ES-I3 (cell line): Measurements from ENCODE around the gene INPP5A.
"Not testable (repeated sequence)": the region's sequence is repeated elsewhere in the genome, so short reads cannot be mapped to it uniquely, and the experiment has no call there.

ENCODE experiments used
- H3K36me3 ChIP-seq: 2 replicates; pipeline ENCODE4 v1.6.1; 2013; ENCODE audit warnings: mild to moderate bottlenecking, low read length, control low read depth, moderate library complexity; ENCODE audit not compliant: insufficient read depth
- H3K4me1 ChIP-seq: 2 replicates; pipeline ENCODE4 v1.6.1; 2013; ENCODE audit warnings: mild to moderate bottlenecking, control low read depth, low read length; ENCODE audit not compliant: insufficient read depth
- H3K9ac ChIP-seq: 2 replicates; pipeline ENCODE4 v1.6.1; 2013; ENCODE audit warnings: low read depth, mild to moderate bottlenecking, low read length, moderate library complexity
- H3K9me3 ChIP-seq: 2 replicates; pipeline ENCODE4 v1.6.1; 2013; ENCODE audit warnings: mild to moderate bottlenecking, low read length, moderate library complexity; ENCODE audit not compliant: control insufficient read depth, insufficient read depth

Gene INPP5A

DNA sequence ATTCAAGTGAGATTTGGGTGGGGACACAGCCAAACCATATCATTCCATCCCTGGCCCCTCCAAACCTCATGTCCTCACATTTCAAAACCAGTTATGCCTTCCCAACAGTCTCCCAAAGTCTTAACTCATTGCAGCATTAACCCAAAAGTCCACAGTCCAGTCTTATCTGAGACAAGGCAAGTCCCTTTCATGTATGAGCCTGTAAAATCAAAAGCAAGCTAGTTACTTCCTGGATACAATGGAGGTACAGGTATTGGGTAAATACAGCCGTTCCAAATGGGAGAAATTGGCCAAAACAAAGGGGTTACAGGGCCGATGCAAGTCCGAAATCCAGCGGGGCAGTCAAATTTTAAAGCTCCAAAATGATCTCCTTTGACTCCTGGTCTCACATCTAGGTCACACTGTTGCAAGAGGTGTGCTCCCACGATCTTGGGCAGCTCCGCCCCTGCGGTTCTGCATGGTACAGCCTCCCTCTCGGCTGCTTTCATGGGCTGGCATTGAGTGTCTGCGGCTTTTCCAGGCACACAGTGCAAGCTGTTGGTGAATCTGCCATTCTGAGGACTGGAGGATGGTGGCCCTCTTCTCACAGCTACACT, 61.5 kb downstream of the INPP5A start:
- not testable (repeated sequence) for H3K36me3 ChIP-seq, H3K9ac ChIP-seq, H3K4me1 ChIP-seq, H3K9me3 ChIP-seq

DNA sequence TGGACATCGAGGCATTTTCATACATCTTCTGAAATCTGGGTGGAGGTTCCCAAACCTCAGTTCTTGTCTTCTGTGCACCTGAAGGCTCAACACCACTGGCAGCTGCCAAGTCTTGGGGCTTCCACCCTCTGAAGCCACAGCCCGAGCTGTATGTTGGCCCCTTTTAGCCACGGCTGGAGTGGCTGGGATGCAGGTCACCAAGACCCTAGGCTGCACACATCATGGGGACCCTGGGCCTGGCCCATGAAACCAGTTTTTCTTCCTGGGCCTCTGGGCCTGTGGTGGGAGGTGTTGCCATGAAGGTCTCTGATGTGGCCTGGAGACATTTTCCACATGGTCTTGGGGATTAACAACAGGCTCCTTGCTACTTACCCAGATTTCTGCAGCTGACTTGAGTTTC, 62.1 kb downstream of the INPP5A start:
- peaks cover 7% of the 10 kb centered on the region; the same call in 1 of the 2 replicates for H3K9me3 ChIP-seq
- H3K4me1 ChIP-seq = no peaks in the 10 kb centered on the region
- no peaks in the 10 kb centered on the region for H3K36me3 ChIP-seq
- H3K9ac ChIP-seq = no peak overlapping the region

DNA sequence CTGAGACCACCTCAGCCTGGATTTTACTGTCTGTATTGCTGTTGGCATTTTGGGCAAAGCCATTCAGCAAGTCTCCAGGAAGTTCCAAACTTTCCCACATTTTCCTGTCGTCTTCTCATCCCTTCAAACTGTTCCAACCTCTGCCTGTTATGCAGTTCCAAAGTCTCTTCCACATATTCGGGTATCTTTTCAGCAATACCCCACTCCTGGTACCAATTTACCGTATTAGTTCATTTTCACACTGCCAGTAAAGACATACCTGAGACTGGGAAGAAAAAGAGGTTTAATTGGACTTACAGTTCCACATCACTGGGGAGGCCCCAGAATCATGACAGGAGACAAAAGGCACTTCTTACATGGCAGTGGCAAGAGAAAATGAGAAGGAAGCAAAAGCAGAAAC, 62.8 kb downstream of the INPP5A start:
- Histone ChIP-seq H3K9ac (no peak overlapping the region), H3K9me3 (peaks cover 7% of the 10 kb centered on the region; the same call in 1 of the 2 replicates), H3K36me3 (no peaks in the 10 kb centered on the region), H3K4me1 (no peaks in the 10 kb centered on the region)

DNA sequence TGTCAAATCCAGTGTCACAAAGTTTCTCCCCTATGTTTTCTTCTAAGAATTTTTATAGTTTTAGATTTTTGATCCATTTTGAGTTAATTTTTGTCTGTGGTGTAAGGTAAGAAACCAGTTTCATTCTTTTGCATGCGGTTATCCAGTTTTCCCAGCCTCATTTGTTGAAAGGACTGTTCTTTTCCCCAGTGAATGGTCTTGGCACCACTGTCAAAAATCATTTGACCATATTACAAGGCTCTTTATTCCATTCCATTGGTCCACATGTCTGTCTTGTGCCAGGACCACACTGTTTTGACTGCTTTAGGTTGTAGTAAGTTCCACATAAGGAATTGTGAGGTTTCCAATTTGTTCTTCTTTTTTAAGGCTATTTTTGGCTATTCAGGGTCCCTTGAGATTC, 64.0 kb downstream of the INPP5A start:
- peaks cover 7% of the 10 kb centered on the region; the same call in 1 of the 2 replicates for H3K9me3 ChIP-seq
- H3K36me3 ChIP-seq = no peaks in the 10 kb centered on the region
- H3K4me1 ChIP-seq = no peaks in the 10 kb centered on the region
- no peak overlapping the region for H3K9ac ChIP-seq

DNA sequence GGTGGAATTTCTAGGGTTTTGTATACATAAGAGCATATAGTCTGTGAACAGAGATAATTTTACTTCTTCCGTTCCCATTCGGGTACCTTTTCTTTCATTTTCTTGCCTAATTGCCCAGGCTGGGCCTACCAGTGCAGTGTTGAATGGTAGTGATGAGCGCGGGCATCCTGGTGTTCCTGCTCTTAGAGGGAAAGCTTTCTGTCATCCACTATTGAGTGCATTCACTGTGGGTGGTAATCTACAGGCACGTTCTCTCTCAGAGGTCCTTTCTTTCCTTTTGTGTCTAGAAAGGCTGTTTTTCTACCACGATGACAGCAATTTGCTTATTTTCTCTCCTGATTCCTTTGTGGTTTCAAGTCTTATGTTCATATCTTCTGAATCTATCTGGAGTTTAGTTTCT, 65.0 kb downstream of the INPP5A start:
- peaks cover 7% of the 10 kb centered on the region; the same call in 1 of the 2 replicates for H3K9me3 ChIP-seq
- H3K36me3 ChIP-seq = no peaks in the 10 kb centered on the region
- no peaks in the 10 kb centered on the region for H3K4me1 ChIP-seq
- H3K9ac ChIP-seq = no peak overlapping the region

DNA sequence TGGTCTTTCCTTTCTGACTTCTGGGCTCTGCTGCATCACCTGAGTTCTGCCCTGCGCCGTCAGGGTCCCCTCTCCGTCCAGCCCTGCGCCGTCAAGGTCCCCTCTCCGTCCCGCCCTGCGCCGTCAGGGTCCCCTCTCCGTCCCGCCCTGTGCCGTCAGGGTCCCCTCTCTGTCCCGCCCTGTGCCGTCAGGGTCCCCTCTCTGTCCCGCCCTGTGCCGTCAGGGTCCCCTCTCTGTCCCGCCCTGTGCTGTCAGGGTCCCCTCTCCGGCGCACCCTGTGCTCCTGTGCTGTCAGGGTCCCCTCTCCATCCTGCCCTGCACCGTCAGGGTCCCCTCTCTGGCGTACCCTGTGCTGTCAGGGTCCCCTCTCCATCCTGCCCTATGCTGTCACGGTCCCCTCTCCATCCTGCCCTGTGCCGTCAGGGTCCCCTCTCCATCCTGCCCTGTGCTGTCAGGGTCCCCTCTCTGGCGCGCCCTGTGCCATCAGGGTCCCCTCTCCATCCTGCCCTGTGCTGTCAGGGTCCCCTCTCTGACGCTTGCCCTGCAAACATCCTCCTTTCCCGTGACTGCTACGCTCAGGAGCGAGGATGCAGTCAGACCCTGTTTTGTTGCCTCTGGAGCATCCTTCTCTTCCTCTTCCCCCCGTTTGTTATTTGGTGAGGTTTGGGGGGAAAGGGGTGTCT, 66.4 kb downstream of the INPP5A start:
- no peaks in the 10 kb centered on the region for H3K4me1 ChIP-seq
- no peak overlapping the region for H3K9ac ChIP-seq
- no peaks in the 10 kb centered on the region for H3K36me3 ChIP-seq
- peaks cover 2% of the 10 kb centered on the region; the same call in 1 of the 2 replicates for H3K9me3 ChIP-seq

DNA sequence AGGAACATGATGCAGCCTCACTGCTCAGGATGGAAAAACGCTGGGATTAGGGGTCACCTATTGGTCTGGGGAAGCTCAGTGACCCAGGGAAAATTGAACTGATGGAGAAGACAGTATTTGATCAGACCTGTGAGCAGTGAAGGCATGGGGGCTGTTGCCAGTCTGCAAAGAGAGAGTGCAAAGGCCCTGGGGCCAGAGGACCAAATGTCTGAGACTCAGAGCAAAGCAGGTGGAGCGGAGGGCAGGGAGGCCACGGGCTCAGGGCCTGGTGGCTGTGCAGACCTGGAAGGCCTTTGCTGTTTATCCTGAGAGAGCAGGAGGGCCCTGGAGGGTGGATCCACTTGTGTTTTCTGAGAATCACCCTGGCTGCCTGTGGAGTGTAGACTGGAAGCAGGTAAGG, 67.1 kb downstream of the INPP5A start:
- Histone ChIP-seq H3K4me1 (no peaks in the 10 kb centered on the region), H3K9ac (no peak overlapping the region), H3K9me3 (peaks cover 1% of the 10 kb centered on the region; the same call in 1 of the 2 replicates), H3K36me3 (no peaks in the 10 kb centered on the region)

DNA sequence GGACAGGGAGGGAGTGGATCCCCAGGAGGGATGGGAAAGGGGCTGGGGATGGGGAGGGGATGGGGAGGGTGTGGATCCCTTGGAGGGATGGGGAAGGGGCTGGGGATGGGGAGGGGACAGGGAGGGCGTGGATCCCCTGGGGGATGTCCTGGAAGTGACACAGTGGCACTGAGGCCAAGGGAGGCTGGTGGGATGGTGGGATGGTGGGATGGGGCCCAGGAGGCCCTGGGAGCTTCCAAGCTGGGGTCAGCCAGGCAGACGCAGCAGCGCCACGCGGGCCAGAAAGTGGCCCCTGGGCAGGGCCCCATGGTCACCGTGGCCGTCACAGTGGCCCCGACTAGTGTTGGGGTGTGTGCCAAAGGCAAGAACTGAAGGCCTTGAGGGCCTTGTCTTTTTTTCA, 67.8 kb downstream of the INPP5A start:
- Histone ChIP-seq H3K9ac (no peak overlapping the region), H3K36me3 (no peaks in the 10 kb centered on the region), H3K4me1 (no peaks in the 10 kb centered on the region), H3K9me3 (no peaks in the 10 kb centered on the region; the same call in 1 of the 2 replicates)

DNA sequence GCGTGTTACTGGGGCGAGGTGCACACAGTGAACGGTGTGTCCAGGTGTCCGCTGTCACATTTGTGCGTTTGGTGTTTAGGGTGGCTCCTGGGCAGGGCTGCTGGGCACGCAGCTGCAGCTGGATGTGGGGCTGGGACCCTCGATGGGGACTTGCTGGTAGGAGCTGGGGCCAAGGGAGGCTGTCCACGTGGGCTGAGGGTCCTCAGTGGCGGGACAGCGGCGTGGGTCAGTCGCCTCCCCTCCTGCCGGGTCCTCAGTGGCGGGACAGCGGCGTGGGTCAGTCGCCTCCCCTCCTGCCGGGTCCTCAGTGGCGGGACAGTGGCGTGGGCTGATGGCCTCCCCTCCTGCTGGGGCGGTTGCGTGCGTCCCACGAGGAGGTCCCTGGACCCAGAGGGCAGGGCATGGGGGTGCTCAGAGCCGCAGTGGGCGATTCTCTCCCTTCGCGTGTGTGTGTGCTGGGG, 68.5 kb downstream of the INPP5A start:
- no peak overlapping the region for H3K9ac ChIP-seq
- H3K9me3 ChIP-seq = no peaks in the 10 kb centered on the region

DNA sequence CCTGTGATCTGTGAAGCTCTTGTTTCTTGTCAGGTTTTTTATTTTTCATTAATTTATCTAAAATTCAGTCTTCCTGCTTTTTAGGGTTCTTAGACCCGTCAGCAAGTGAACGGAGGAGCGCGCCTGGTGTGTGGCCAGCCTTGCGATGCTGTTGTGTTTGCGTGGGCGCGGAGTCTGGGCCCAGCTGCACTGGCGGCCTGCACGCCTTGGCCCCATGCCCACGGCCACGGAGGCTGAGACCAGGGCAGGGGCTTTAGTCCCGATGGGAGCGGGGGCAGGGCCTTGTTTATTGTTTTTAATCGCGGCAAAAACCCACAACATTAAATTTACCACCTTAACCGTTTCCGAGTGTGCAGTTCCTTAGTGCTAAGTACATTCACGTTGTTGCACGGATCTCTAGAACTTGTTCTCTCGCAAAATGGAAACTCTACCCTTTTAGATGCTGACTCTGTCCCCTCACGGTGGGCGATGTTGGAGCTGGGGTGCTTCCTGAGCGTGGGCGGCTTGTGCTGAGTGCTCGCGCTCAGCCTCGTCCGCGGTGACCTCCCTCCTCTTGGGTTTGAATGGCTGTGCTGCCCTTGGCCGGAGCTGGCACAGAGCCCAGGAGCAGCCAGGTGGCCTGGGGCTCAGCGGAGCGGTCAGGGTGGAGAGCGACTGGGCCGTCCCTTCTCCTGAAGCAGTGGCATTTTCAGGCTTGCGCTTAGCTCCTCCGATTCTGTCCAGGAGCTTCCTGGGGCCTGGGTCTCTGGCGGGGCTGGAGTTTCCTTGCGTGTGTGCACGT, 69.1 kb downstream of the INPP5A start:
- Histone ChIP-seq H3K4me1 (no peaks in the 10 kb centered on the region), H3K9ac (no peak overlapping the region), H3K9me3 (no peaks in the 10 kb centered on the region), H3K36me3 (no peaks in the 10 kb centered on the region)

More for the DNA sequence above, 68.5 kb downstream of the INPP5A start:
- Histone ChIP-seq H3K4me1 (no peaks in the 10 kb centered on the region), H3K36me3 (no peaks in the 10 kb centered on the region)

DNA sequence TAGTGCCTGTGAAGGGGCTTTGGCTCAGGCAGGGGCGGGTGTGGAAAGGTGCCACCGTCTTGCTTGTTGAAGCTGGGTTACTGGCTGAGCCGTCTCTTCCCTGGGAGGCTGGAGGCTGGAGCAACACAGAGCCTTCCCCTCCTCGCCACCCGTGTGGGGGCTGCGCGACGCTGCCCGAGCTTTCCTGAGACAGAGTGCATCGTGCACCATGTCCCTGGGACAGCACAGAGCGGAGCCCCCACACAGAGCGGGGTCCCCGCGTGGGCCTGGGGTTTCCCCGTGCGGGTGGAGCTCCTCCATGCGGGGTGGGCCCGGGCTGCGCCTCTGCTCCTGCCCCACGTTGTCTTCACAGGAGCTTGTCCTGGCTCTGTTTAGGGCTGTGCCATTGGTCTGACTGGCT, 69.9 kb downstream of the INPP5A start:
- Histone ChIP-seq H3K36me3 (no peaks in the 10 kb centered on the region), H3K9ac (no peak overlapping the region), H3K9me3 (no peaks in the 10 kb centered on the region), H3K4me1 (no peaks in the 10 kb centered on the region)

DNA sequence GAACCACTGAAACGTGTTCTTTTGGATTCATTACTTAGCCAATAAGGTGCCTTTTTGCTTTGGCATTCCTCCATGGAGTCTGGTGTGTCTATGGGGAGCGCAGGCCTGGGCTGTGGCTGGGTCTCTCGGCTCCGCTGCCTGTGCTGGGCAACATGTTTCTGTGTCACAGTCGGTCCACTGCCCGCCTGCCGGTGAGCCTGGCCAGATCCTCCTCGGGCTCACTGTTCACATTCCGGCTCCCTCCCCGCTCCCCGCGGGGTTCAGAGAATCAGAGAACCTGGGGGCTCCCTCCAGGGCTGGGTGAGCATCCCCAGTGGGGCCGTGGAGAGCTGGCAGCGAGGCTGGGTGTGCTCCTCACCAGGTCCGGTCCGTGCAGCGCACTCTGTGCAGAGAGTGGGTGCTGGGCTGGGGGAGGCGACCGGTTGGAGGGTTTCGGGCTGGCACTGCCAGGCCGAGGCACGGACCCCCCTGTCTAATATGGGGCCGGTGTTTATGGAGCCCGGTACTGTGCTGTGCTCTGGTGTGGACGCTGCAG, 70.4 kb downstream of the INPP5A start:
- Histone ChIP-seq H3K4me1 (no peaks in the 10 kb centered on the region), H3K9me3 (no peaks in the 10 kb centered on the region), H3K9ac (no peak overlapping the region), H3K36me3 (no peaks in the 10 kb centered on the region)

DNA sequence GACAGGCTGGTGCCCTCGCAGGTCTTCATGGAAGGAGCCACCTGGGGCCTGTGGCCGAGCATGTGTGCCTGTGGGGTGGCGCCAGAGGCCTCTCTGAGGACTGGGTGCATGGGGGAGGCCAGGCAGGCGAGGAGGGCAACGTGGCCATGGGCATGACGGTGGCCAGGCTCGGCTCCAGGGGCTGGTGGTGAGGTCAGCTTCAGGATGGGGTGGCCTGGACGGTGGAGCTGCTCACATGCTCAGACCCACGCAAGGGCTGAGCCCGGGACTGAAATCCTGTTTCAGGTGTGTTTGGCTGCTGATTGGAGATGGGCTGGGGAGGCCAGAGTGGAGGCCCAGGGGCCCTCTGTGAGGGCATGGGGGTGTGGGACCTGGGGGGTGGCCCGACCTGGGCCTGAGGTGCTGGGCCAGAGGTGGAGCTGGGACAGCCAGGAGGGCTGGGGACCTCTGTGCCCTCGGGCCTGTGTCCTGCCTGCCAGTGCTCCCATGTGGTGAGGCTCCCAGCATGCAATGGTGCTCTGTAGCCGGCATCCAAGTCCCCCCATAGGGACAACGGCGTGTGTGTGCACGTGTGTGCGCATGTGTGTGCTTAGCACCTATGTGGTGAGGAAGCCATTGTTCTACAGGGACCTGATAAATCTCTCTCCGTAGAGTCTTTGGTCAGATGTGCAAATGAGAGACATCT, 71.1 kb downstream of the INPP5A start:
- Histone ChIP-seq H3K36me3 (no peaks in the 10 kb centered on the region), H3K4me1 (no peaks in the 10 kb centered on the region), H3K9me3 (no peaks in the 10 kb centered on the region), H3K9ac (no peak overlapping the region)

DNA sequence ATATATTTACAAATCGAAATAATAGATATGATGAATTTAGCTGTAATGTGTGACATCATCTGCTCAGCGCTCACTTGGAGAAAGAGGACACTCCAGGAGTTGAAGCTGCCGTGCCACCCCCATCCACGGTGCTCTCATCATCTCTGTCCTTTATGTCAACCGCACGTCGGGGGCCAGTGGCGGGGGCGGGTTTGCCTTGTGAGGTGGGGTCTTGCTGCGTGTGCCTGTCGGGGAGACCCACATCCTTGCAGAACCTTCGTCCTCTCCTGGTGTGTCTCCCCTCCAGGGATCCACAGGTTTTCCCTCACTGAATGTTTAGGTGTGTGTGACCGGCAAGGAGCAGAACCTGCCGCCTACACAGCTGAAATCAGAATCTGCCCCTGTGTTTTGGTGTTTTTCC, 71.6 kb downstream of the INPP5A start:
- H3K36me3 ChIP-seq = no peaks in the 10 kb centered on the region
- no peak overlapping the region for H3K9ac ChIP-seq
- H3K9me3 ChIP-seq = no peaks in the 10 kb centered on the region
- H3K4me1 ChIP-seq = no peaks in the 10 kb centered on the region; the same call in 1 of the 2 replicates
